Measurements from ENCODE around the gene CSMD2.

CSMD2 gene

DNA sequence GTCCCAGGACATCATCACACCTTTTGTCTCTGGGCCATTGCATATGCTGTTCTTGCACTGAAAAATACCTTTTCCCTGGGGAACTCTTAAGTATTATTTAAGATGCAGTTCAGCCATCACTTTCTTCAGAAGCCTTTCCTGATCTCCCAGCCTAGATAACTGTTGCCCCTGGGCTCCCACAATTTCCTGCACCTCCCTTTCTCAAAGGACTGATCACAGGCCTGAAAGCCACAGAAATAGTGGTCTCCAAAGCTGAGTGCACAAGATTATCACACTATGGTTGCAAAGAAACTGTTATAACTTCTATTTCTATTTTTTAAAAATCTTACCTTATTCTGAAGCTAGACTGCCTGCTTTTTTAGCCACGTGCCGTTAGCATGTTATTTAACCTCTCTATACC lies 695.3 kb downstream of the CSMD2 start:
- no peak for DNase-seq

DNA sequence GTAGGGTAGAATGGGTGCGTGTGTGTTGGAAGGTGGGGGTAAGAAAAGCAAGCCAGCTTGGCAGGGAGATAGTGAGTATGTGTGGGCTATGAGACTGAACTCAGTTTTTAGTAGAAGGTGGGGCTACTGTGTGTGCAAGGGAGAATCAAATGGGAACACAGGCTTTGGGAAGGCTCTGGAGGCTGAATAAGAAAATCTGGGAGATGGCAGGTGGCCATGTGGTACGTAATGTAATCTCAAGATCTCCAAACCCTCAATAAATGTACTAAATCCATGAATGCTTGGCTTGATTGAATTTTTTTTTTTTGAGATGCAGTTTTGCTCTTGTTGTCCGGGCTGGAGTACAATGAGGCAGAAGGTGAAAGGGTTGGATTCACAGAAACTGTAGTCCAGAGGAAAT lies 696.1 kb downstream of the CSMD2 start:
- no peak for DNase-seq

DNA sequence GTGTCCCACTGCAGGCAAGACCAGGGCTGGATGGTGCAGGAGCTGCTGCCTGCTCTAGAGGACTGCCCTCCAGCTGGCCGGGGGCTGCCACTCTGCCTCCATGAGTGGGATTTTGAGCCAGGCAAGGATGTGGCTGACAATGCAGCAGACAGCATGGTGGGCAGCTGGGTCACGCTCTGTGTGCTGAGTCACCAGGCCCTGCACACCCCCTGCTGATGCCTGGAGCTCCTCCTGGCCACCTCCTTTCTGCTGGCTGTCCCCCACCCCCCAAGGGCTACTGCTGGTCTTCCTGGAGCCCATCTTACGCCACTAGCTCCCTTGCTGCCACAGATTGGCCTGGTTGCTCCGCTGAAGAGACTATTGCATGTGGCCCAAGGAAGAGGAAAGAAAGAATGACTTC lies 696.5 kb downstream of the CSMD2 start:
- no peak for DNase-seq

DNA sequence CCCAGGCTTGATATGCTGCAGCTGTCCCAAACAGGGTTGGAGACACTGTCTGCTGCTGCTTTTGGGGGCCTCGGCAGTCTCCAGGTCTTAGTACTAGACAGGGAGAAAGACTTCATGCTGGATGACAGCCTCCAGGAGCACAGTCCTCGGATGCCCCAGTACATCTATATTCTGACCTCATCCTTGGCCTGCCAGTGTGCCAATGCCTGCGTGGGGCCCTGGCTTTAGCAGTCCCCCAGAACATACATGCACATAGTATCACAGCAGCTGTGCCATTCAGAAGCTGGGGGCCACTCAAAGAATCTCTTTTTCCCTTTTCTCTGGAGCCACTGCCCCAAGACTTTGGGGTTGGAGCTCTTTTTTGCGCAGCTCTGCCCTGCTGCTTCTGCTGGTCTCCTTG lies 697.0 kb downstream of the CSMD2 start:
- no peak for DNase-seq

DNA sequence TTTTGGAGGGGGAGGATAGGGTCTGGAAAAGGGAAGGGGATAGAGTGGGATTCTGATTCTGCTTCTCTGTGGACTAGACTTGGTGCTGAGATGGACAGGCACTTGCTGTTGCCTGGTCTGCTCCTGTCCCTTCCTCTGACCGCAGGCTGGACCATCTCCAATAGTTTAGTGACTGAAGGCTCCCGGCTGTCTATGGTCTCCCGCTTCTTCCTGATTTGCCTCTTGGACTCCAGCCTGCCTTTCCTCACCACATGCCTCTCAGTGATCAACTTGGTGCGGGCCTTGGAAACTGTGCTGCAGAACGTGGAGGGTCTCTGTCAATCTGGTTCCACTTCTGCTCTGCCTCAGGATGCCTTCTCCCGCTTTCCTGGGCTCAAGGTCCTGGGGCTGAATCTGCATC lies 698.9 kb downstream of the CSMD2 start:
- DNase-seq: no peak

DNA sequence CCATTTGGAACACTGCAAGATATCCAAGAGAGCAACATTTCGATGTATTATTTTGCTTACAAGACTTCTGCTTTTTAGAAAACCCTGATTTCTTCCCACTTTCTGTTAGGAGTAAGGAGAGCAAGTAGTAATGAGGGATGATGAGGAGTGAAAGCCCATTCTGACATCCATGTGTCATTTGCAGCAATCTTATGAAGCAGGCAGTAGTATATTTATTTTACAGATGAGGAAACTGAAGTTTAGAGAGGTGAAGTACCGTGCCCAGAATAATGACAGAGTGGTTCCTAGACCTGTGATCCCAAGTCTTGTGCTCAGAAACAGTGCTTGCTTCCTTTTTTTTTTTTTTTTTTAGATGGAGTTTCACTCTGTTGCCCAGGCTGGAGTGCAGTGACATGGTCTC lies 699.7 kb downstream of the CSMD2 start:
- DNase-seq: no peak

DNA sequence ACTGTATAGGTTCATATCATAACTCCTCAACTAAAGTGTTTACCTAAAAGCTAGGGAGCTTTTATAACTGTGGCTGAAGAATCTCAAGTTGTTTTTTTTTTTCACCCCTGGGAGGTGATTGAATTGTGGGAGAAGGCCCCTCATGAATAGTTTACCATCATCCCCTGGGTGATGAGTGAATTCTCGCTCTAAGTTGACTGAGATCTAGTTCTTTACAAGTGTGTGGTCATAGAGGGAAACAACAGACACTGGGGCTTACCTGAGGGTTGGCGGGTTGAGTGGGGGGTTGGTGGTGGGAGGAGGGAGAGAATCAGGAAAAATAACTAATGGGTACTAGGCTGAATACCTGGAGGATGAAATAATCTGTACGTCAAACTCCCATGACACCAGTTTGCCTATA lies 700.5 kb downstream of the CSMD2 start:
- DNase-seq: no peak

Measured in T-helper 9 cell (primary cell).